Measurements from ENCODE around the gene MMP17.
"Not testable (repeated sequence)": the region's sequence is repeated elsewhere in the genome, so short reads cannot be mapped to it uniquely, and the experiment has no call there.

MMP17 gene

DNA sequence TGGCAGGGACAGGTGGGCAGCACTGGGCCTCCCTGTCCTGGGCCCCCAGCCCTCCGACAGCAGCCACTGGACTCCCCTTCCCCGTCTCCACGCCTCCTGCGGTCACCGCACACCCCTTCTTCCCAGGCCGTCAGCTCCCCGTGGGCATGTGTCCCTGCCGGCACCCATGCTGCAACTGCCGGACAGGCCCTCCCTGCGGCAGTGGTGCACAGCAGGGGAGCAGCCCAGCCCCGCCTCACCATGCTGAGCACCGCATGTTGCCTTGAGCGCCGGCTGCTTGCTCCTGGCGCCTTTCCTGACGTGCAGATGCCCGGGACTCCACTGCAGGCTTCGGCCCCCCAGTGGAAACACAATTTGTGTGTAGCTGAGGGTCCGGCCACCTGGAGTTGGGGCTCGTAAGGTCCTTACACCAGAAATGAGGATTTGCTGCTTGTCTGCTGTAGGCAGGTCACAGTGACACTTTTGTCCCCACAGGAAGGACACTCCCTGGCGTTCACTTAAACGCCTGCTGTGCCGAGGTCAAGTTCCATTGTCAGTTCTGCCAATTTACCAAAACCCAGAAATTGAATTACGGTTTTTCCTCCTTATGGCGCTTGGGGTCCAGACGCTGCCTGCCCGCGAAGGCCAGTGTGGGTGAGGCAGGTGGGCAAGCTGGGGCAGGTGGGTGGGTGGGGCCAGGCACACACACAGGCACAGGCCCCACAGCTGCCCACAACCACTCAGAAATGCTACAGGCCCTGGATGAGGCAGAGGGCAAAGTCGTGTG, 28.2 kb upstream of the MMP17 start:
- no peak for DNase-seq (ENCODE audit: low read depth in 2 of 3, low spot score in 1 of 3)

DNA sequence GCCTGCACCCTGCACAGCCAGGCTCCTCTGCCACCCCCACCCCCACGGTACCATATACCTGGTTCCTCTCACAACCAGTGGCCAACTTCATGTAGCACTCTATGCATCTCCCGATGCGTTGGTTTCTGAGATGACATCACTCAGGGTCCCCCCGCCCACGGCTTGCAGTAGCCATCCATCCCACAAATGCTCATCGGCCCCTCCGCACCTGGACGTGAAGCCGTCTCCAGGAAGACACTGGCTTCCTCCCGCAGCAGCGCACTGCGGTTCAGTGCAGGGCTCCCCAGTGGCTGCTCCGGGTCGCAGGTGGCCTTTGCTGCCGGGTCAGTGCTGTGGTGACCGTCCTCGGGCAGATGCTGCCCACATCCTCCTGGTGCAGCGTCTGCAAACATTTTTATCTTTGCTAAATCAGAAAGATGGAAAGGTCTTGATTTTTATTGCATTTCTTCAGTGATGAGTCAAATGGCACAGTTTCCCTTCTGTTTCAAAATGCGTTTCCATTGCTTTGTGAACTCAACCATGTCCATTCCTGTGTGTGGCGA, 27.5 kb upstream of the MMP17 start:
- no peak for DNase-seq (ENCODE audit: low read depth in 2 of 3, low spot score in 1 of 3)

DNA sequence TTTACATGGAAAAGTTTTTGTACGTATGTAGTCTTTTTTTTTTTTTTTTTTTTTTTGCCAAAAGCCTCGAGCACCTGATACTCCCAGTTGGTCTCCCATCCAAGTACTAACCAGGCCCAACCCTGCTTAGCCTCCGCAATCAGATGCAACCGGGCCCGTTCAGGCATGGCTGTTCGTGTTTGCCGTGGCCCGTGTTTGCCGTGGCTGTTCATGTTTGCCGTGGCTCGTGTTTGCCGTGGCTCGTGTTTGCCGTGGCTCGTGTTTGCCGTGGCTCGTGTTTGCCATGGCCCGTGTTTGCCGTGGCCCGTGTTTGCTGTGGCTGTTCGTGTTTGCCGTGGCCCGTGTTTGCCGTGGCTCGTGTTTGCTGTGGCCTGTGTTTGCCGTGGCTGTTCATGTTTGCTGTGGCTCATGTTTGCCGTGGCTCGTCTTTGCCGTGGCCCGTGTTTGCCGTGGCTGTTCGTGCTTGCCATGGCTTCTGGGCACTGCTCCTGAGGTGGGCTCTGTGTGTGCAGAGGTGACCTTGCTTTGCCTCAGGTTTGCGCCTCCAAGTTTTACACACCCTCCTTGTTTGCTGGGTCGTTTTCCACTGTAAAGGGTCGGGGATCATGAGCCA, 26.8 kb upstream of the MMP17 start:
- no peak for DNase-seq (ENCODE audit: low read depth in 2 of 3, low spot score in 1 of 3)

GRCh38 chr12:131803961-131804521, 24.2 kb upstream of the MMP17 start:
- no peak for DNase-seq (ENCODE audit: low read depth in 2 of 3, low spot score in 1 of 3)

DNA sequence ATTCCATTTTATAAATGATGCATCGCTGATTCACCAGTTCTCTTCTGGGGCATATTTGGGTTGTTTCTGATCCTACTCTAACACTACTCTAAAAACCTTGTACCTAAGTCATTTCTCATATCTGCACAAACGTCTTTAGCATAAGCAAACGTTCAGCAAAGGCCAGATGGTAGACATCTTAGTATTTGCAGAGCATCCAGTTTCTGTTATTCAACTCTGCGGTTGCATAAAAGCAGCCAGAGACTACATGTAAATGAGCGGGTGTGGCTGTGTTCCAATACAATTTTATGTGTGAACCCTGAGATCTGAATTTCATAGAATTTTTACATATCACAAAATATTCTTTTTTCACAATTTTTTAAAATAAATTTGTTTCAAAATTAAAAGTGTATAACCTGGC, 22.8 kb upstream of the MMP17 start:
- DNase-seq (ENCODE audit: low read depth in 2 of 3, low spot score in 1 of 3): no peak

GRCh38 chr12:131806674-131807073, 21.5 kb upstream of the MMP17 start:
- DNase-seq (ENCODE audit: low read depth in 2 of 3, low spot score in 1 of 3): no peak

DNA sequence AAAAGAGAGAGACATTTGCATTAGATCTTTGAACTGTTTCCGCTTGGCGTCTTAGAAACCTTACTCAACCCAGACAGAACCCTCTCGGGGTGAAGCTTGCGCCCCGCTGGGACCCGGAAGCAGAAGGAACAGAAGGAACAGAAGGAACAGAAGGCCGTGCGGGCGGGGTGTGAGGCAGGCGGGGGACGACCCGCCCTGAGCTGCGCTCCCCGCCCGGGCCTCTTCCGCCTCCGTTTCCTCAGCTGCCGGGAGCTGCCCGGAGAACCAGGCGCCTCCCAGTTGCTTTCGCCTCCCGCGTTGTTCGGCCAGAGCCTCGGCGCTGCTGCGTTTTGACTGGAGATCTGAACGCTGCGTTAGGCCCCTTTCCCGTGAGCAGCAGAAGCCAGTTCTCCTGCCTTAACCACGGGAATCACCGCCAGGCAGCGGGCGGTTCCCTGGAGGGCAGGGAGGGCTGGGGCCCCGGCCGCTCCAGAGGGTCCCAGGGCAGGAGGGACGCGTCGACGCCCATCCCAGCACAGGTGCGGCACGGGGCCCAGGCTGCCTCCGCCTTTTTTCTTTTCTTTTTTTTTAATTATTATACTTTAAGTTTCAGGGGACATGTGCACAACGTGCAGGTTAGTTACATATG, 19.3 kb upstream of the MMP17 start:
- DNase-seq (ENCODE audit: low read depth in 2 of 3, low spot score in 1 of 3): no peak

GRCh38 chr12:131809476-131810254, 18.5 kb upstream of the MMP17 start:
- not testable (repeated sequence) for DNase-seq (ENCODE audit: low read depth in 2 of 3, low spot score in 1 of 3)

DNA sequence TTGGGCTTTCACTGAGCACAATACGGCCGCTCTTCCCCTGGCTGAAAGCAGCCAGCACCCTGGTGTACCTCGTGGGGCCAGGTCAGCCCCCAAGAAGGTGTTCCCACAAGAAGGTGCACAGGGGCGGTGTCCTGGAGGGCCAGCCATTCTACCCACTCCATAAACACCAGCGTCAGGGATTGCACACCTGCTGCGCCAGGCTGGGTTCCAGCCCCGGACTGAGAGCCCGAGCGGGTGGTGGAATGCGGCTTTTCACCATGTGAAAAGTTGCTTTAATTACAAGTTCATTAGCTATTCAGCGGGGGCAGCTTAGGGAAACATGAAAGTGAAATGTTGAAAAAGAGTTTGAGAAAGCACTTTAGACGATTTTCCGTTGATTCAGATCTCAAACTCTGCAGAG, 17.5 kb upstream of the MMP17 start:
- DNase-seq (ENCODE audit: low read depth in 2 of 3, low spot score in 1 of 3): no peak

DNA sequence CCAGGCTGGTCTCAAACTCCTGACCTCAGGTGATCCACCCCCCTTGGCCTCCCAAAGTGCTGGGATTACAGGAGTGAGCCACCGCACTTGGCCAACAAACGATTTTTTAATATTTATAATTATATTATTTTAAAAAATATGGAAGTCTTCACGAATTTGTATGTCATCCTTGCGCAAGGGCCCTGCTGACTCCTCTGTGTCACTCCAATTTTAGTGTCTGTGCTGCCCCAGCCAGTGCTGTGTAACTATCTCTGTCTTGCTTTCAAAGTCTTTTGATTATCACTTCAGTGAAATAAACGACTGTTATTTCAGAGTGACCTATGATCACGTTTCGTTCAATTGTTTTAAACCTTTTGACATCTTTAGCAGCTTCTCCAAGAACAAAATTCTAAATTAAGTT, 13.1 kb upstream of the MMP17 start:
- DNase-seq (ENCODE audit: low read depth in 2 of 3, low spot score in 1 of 3): no peak

GRCh38 chr12:131816495-131816894, 11.7 kb upstream of the MMP17 start:
- DNase-seq (ENCODE audit: low read depth in 2 of 3, low spot score in 1 of 3): no peak

- DNase-seq (ENCODE audit: low read depth in 2 of 3, low spot score in 1 of 3): no peak
Measured at GRCh38 chr12:131817241-131817640, 11.0 kb upstream of the MMP17 start.

DNA sequence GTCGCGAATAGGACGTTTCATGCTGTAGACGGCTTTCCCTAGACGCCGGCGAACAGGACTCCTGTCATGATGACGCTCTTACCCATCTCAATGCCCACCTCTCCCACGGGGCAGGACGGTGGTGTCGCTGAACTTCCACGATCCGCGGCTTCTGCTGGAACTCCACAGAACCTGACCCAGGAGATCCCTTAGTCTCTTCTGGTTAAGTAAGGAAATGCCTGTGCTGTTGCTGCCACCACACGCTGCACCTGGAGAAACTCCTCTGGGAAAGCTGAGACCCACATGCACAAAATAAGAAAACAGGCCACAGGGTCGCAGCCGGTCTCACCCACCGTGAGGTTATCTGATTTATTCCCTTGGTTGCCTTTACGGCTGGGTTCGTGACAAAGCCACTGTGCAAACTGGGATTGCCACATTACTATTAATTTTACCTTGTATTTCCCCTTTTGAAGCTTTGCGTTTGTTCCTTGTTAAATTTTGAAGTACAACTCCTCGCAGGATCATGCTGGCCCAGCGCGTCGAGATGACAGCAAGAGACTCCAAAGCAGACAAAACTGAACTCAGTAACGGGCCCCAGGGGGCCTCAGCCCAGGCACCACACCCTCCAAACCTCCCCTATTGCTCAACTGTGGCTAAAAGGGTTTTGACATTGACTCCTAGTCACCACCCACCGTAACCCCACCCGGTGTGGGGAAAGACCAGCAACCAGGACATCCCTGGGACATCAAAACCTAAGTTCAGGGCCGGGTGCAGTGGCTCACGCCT, 9.2 kb upstream of the MMP17 start:
- no peak for DNase-seq (ENCODE audit: low read depth in 2 of 3, low spot score in 1 of 3)

GRCh38 chr12:131824450-131824849, 3.7 kb upstream of the MMP17 start:
- no peak for DNase-seq (ENCODE audit: low read depth in 2 of 3, low spot score in 1 of 3)

DNA sequence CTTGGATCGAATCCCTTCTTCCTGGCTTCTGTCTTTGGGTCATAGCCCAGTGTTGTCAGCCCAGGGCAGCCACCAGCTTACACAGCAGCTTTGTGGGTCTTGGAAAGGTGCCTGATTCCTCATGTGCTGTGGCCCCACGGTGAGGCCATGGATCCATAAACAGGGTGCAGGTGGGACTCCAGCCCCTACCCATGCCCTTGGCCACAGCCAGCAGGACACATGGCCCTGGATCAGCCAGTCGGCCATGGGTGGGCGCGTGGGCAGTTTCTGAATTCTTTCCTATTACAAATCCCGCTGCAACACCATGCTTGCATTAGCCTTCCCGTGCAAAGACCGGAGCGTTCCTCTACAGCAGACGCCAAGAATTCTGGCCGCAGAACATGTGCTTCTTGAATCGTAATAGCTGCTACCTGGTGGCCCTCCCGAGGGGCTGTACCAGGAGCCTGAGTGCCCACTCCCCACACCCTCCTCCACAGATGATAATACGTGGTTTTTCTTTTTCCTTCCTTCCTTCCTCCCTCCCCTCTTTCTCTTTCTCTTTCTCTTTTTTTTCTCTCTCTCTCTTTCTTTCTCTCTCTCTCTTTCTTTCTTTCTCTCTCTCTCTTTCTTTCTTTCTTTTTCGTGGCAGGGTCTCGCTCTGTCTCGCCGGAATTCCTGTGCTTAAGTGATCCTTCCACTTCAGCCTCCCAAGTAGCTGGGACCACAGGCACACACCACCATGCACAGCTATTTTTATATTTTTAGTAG, 2.9 kb upstream of the MMP17 start:
- DNase-seq (ENCODE audit: low read depth in 2 of 3, low spot score in 1 of 3): no peak

- DNase-seq (ENCODE audit: low read depth in 2 of 3, low spot score in 1 of 3): no peak
Measured at GRCh38 chr12:131826097-131826928, 1.9 kb upstream of the MMP17 start.

GRCh38 chr12:131828671-131829355, 620 bp downstream of the MMP17 start:
- DNase-seq (ENCODE audit: low read depth in 2 of 3, low spot score in 1 of 3): no peak

GRCh38 chr12:131829356-131829747, 1.2 kb downstream of the MMP17 start:
- DNase-seq (ENCODE audit: low read depth in 2 of 3, low spot score in 1 of 3): no peak
